Endothelial cell of umbilical vein (primary cell): ENCODE data around the gene C2CD3. TPM values are rescaled to one million over a fixed set of nuclear protein-coding genes. Genes with fewer than 3 reads are reported as not detected.
A peak's percentile ranks its signal among the peaks of the same experiment; 100 is the strongest.

ENCODE experiments used
- Bru-seq: library from RNA; stranded (reverse); fragments of 400-500 nt; gene quantifications from one replicate; lab custom pipeline; 2021; lab: Mats Ljungman, UMichigan
- BruChase-seq, 2 experiments: library from RNA; stranded (reverse); fragments of 400-500 nt; gene quantifications; one replicate each; lab custom pipeline; 2021; lab: Mats Ljungman, UMichigan
- BruUV-seq: library from RNA; stranded (reverse); fragments of 400-500 nt; replicated peaks from 2 replicates; lab custom pipeline; 2021; lab: Mats Ljungman, UMichigan
- CTCF ChIA-PET: fragments of 300-600, 350-600 bp; sonication (Branson Sonifier 250); formaldehyde crosslinking; loops from one replicate; lab custom pipeline; 2021; ENCODE audit warnings: antibody characterized with exemption, inconsistent platforms; lab: Charles Lee
- POLR2A ChIA-PET: fragments of 300-600, 350-600 bp; sonication (Branson Sonifier 250); formaldehyde crosslinking; loops from one replicate; lab custom pipeline; 2021; ENCODE audit warnings: antibody characterized with exemption, inconsistent platforms; lab: Charles Lee
- DNase-seq: peaks from one replicate; pipeline ENCODE4 v3.0.0-alpha.2; 2011; ENCODE audit warnings: low read depth, low spot score
- FAIRE-seq: peaks from 2 replicates; lab custom pipeline; 2011; peaks lifted over from hg19 to GRCh38; lab: Jason Lieb, UNC
- H2AFZ ChIP-seq: 2 replicates; pipeline ENCODE4 v1.6.0; 2012; ENCODE audit warnings: low read depth, low read length, control low read depth, inconsistent platforms
- H3K27ac ChIP-seq: 2 replicates; pipeline ENCODE4 v1.5.1; 2011; ENCODE audit warnings: low read depth, mild to moderate bottlenecking, control low read depth, low read length, moderate library complexity; ENCODE audit not compliant: insufficient read depth
- H3K27me3 ChIP-seq, 2 experiments: 2 replicates each; pipeline versions ENCODE4 v1.6.0 to v1.6.1; 2011; ENCODE audit warnings: low read length in 2 of 2, mixed read lengths in 1 of 2; ENCODE audit not compliant: control insufficient read depth in 2 of 2, insufficient read depth in 2 of 2
- H3K36me3 ChIP-seq, 2 experiments: 2 replicates in 1 of 2; 3 replicates in 1 of 2; pipeline ENCODE4 v1.5.1; 2011; ENCODE audit warnings: low read length in 2 of 2, mild to moderate bottlenecking in 1 of 2, moderate library complexity in 1 of 2; ENCODE audit not compliant: control insufficient read depth in 2 of 2, insufficient read depth in 2 of 2; ENCODE audit errors: extremely low read depth in 1 of 2
- H3K4me1 ChIP-seq: 3 replicates; pipeline ENCODE4 v1.5.1; 2011; ENCODE audit warnings: mild to moderate bottlenecking, low read length; ENCODE audit not compliant: control insufficient read depth, insufficient read depth; ENCODE audit errors: extremely low read depth
- H3K4me2 ChIP-seq: 2 replicates; pipeline ENCODE4 v1.6.1; 2011; ENCODE audit warnings: low read length, control low read depth, mixed read lengths; ENCODE audit not compliant: insufficient read depth
- H3K4me3 ChIP-seq, 3 experiments: fragments of 200-600 bp in 1 of 3; sonication (generic), shearing (Covaris generic) in 1 of 3; replicated peaks in 1 of 3; 2 replicates each; pipeline ENCODE4 v1.5.1; 2011 to 2016; ENCODE audit warnings: control low read depth in 3 of 3, low read length in 3 of 3, mild to moderate bottlenecking in 2 of 3, inconsistent platforms in 1 of 3, low read depth in 1 of 3, moderate library complexity in 1 of 3; ENCODE audit not compliant: insufficient read depth in 1 of 3
- H3K79me2 ChIP-seq: 2 replicates; pipeline ENCODE4 v1.6.0; 2012; ENCODE audit warnings: low read length, inconsistent platforms; ENCODE audit not compliant: control insufficient read depth, insufficient read depth
- H3K9ac ChIP-seq: replicated peaks from 2 replicates; pipeline ENCODE3; 2011; ENCODE audit warnings: low read length, control low read depth; ENCODE audit not compliant: insufficient read depth; ENCODE audit errors: extremely low read depth
- H3K9me1 ChIP-seq: replicated peaks from 3 replicates; pipeline ENCODE4 v1.6.0; 2011; ENCODE audit warnings: mild to moderate bottlenecking, low read length; ENCODE audit not compliant: control insufficient read depth, insufficient read depth; ENCODE audit errors: extremely low read depth
- H3K9me3 ChIP-seq: replicated peaks from 2 replicates; pipeline ENCODE4 v1.5.1; 2012; ENCODE audit warnings: low read length, inconsistent platforms; ENCODE audit not compliant: control insufficient read depth, insufficient read depth
- H4K20me1 ChIP-seq: replicated peaks from 2 replicates; pipeline ENCODE3; 2011; ENCODE audit warnings: mild to moderate bottlenecking, low read length; ENCODE audit not compliant: control insufficient read depth, insufficient read depth; ENCODE audit errors: extremely low read depth
- EZH2 ChIP-seq: IDR thresholded peaks from 2 replicates; pipeline ENCODE4 v1.6.1; 2012; ENCODE audit warnings: borderline replicate concordance, low read depth, mild to moderate bottlenecking, moderate library complexity, low read length, inconsistent platforms; ENCODE audit not compliant: severe bottlenecking
- FOS ChIP-seq: IDR thresholded peaks from 2 replicates; pipeline ENCODE4 v1.6.1; 2011; ENCODE audit warnings: mild to moderate bottlenecking, low read length, moderate library complexity, borderline replicate concordance; ENCODE audit not compliant: insufficient read depth
- GATA2 ChIP-seq: IDR thresholded peaks from 2 replicates; pipeline ENCODE4 v1.7.0; 2011; ENCODE audit warnings: low read depth, mild to moderate bottlenecking, moderate library complexity, mixed read lengths, low read length; ENCODE audit not compliant: insufficient read length, insufficient read depth
- JUN ChIP-seq: IDR thresholded peaks from 2 replicates; pipeline ENCODE4 v1.6.1; 2011; ENCODE audit warnings: borderline replicate concordance, low read depth; ENCODE audit not compliant: insufficient read length, insufficient read depth
- MYC ChIP-seq: IDR thresholded peaks from one replicate; pipeline ENCODE4 v1.6.1; 2011; ENCODE audit warnings: mild to moderate bottlenecking, low read depth, low read length
- POLR2A ChIP-seq: IDR thresholded peaks from 2 replicates; pipeline ENCODE4 v1.6.1; 2012; ENCODE audit warnings: low read depth, mild to moderate bottlenecking, control low read depth, low read length
- POLR2AphosphoS5 ChIP-seq: IDR thresholded peaks from 2 replicates; pipeline ENCODE4 v1.6.1; 2012; ENCODE audit warnings: low read depth, mild to moderate bottlenecking, control low read depth, low read length, moderate library complexity; ENCODE audit not compliant: insufficient read depth
- dilution Hi-C: fragments of 300-500 bp; cut with MboI; formaldehyde crosslinking; loops from one replicate; pipeline ENCODE4 v1.15.0; 2019; ENCODE audit warnings: low sequenced_read_pairs; ENCODE audit not compliant: extremely low pct_ligation_motif_present
- intact Hi-C: fragments of 100-400 bp; cut with micrococcal nuclease; formaldehyde crosslinking; loops from one replicate; pipeline ENCODE4 v1.10.0; 2022
- long read RNA-seq: library from polyadenylated mRNA; stranded (forward); transcript quantifications from one replicate; pipeline ENCODE4 v2.0.0, GENCODE V29; 2021
- polyA minus RNA-seq, 3 experiments: library from RNA; depleted of rRNA, polyadenylated mRNA; stranded (reverse); fragments of >200 nt; gene quantifications; 1 replicate in 1 of 3; 2 replicates in 2 of 3; pipeline ENCODE4 v1.2.3, GENCODE V29; 2011
- polyA plus RNA-seq, 4 experiments: library from polyadenylated mRNA; depleted of rRNA in 3 of 4; stranded (reverse) in 3 of 4; unstranded in 1 of 4; fragments of >200 nt; gene quantifications; 2 replicates each; pipeline versions ENCODE4 v1.2.1 to v1.2.3, GENCODE V29; 2011 to 2012; ENCODE audit warnings: missing spikeins in 1 of 4
- total RNA-seq: library from RNA; stranded (reverse); gene quantifications from 2 replicates; pipeline ENCODE4 v1.2.3, GENCODE V29; 2021
- TF ChIP-seq, protein P1 (sequence below): IDR thresholded peaks from 2 replicates; pipeline ENCODE4 v1.6.1; 2011; ENCODE audit not compliant: insufficient read depth, insufficient read length
- TF ChIP-seq, protein P2 (sequence below), 2 donors: IDR thresholded peaks; 1 replicate in 1 of 2; 2 replicates in 1 of 2; pipeline ENCODE4 v1.5.1; 2011; ENCODE audit warnings: low read length in 2 of 2, mild to moderate bottlenecking in 2 of 2, moderate library complexity in 2 of 2, control low read depth in 1 of 2, inconsistent platforms in 1 of 2, low read depth in 1 of 2; ENCODE audit not compliant: insufficient read depth in 1 of 2; ENCODE audit errors: extremely low read depth in 1 of 2

The C2CD3 gene, protein sequence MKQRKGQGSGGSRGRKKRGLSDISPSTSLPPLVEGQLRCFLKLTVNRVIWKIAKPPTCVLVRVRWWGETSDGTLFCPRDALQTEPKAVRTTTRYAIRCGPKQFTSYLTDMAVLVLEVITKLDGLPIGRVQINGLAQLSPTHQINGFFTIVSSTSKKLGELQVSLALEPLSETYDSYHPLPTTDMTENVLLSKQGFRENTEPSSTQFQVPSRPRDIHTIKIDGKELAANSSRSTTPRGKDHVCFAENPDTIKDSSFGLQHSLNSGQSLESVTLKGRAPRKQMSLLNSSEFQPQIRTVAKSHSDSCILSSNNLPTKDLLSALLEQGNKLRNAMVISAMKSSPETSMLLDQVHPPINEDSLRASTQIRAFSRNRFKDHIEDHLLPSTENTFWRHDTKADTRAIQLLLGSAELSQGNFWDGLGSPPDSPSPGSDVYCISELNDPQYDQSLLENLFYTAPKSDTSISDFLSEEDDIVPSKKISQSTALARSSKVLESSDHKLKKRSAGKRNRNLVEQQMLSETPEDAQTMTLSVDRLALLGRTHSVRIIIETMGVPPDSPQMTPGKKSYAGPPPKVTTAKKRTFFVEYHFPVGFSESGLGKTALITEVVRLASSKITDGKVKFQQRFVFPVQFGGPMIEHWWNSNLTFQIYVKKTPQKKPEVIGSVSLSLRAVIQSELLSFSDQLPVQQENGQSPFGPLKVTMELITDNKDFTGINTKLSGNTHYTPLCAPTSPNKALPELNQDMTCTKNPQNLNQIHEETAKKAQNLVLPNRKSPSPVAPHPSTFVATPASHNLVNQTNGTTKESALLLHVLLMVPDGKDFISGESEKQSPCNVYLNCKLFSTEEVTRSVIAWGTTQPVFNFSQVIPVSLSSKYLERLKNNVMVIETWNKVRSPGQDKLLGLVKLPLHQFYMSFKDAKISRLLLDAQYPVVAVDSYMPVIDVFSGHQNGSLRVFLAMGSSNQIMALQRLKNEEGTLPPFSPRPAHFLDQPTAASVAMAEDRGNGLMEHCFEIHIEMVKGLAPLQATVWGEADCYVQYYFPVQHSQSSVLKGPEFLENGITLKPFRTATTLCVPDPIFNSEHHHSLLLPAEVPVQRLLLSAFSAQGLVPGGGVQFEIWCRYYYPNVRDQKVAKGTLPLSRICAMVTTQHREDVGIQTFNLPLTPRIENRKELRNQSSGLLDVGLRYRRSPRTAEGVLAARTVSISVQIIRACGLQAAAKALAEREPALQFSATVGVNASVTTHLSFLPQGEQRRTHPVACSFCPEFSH (N-terminal part only)
- total RNA-seq, result 26.2 and 36.6 TPM in 2 replicates
- polyA plus RNA-seq, result 12.9 and 13.2 TPM in 2 replicates
- 11.1 and 13.1 TPM in 2 replicates for polyA plus RNA-seq (2011; cell fraction: cytosol; rRNA removed)
- polyA plus RNA-seq (2011; cell fraction: nucleus; rRNA removed), result 25.4 and 36.2 TPM in 2 replicates
- polyA plus RNA-seq (2012), result 15.1 and 22.4 TPM in 2 replicates
- polyA minus RNA-seq, result 63.7 and 69.9 TPM in 2 replicates
- 30.3 TPM for polyA minus RNA-seq (2011; cell fraction: cytosol; rRNA and poly(A)+ RNA removed)
- 51.6 and 77.2 TPM in 2 replicates for polyA minus RNA-seq (2011; cell fraction: nucleus; rRNA and poly(A)+ RNA removed)
- Bru-seq, nascent RNA, result percentile 68 among the genes with signal in this experiment
- percentile 65 among the genes with signal in this experiment for BruChase-seq, experiment 1, labeled RNA remaining after a 6-hour chase
- BruChase-seq, experiment 2, labeled RNA remaining after a 2-hour chase, result percentile 62 among the genes with signal in this experiment
- long read RNA-seq, full-length matches to known transcripts, result 1 of 16 reads
- long read RNA-seq, partial matches to known transcripts, result 3 of 16 reads
- long read RNA-seq, other reads (novel, unspliced or antisense), result 12 of 16 reads

DNA sequence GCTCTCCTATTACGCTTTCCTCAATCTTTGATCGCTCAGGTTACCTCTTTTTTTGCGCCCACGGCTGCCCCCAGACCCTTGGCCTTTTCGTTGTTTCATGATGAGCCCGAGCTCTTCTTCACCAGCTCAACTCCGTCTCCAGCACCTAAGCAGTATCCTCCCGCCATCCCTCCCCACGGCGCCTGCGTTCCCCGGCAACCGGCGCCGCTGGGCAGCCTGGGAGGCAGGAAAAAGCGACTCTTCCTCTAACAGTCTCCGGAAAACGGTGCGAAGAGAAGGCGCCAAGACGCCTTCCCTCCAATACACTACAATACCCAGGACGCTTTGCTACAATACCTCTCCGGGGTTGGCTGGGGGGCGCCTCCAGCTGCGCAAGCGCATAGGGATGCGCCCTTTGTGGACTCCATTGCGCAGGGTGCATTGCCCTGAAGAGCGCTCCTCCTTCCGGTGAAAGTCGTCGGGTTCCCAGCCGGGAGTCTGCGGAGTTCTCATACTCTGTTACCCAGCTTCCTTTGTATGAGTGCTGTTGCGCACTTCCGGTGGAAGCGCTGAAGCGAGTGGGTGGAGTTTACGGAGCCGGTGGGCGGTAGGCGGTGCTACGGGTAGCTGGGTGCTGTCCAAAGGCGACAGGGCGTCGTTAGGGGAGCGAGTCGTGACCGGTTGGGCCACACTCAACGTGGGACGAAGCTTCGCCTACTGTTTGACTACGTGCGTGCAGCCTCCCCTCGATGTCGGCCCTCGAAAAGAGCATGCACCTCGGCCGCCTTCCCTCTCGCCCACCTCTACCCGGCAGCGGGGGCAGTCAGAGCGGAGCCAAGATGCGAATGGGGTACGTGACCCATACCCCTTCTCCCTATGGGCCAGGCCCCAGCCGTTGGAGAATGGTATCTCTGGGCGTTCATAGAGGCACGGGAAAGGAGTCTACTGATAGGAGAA lies at the start of gene C2CD3, which contains the start of gene PPME1:
C2CD3 (minus strand) TSS at position 309 of the 936 bp plus-strand sequence; CDS start at position 99, 210 bp downstream.
PPME1 (plus strand) TSS at position 596 of the 936 bp plus-strand sequence; CDS start at position 729, 133 bp downstream.
- Histone ChIP-seq H2AFZ (peak within 1 kb of the TSS; percentile 80), H3K9ac (peak within 1 kb of the TSS; percentile 90), H3K4me3 (peak within 1 kb of the TSS; percentile 67 to 93 (median 74)), H3K9me3 (no peaks in the 10 kb centered on the region), H3K9me1 (no peaks in the 10 kb centered on the region), H3K4me2 (peak within 1 kb of the TSS; percentile 97), H3K27me3 (no peaks in the 10 kb centered on the region), H3K27ac (peak within 1 kb of the TSS; percentile 84), H3K79me2 (peaks cover 29% of the 10 kb centered on the region), H4K20me1 (no peaks in the 10 kb centered on the region), H3K36me3 (peaks cover 0 to 3% of the 10 kb centered on the region in 2 experiments), H3K4me1 (peaks cover 17% of the 10 kb centered on the region)
- TF ChIP-seq POLR2A, result no peak
- TF ChIP-seq, protein P1, sequence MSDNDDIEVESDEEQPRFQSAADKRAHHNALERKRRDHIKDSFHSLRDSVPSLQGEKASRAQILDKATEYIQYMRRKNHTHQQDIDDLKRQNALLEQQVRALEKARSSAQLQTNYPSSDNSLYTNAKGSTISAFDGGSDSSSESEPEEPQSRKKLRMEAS, result peak; percentile 71
- TF ChIP-seq POLR2AphosphoS5, result no peak
- TF ChIP-seq MYC, result peak; percentile 9
- no peak for TF ChIP-seq GATA2
- no peak for TF ChIP-seq JUN
- TF ChIP-seq EZH2, result no peak
- no peak for TF ChIP-seq FOS
- TF ChIP-seq, protein P2, sequence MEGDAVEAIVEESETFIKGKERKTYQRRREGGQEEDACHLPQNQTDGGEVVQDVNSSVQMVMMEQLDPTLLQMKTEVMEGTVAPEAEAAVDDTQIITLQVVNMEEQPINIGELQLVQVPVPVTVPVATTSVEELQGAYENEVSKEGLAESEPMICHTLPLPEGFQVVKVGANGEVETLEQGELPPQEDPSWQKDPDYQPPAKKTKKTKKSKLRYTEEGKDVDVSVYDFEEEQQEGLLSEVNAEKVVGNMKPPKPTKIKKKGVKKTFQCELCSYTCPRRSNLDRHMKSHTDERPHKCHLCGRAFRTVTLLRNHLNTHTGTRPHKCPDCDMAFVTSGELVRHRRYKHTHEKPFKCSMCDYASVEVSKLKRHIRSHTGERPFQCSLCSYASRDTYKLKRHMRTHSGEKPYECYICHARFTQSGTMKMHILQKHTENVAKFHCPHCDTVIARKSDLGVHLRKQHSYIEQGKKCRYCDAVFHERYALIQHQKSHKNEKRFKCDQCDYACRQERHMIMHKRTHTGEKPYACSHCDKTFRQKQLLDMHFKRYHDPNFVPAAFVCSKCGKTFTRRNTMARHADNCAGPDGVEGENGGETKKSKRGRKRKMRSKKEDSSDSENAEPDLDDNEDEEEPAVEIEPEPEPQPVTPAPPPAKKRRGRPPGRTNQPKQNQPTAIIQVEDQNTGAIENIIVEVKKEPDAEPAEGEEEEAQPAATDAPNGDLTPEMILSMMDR (IDR thresholded peaks at IDR 0.05; ENCODE audit: extremely low read depth in 1 of 2, insufficient read depth in 1 of 2, low read depth in 1 of 2, low read length in 2 of 2), result peak in 1 of 2 donors; percentile 5
- ChIA-PET CTCF (interaction anchor here (0.6 to 2.4 kb wide), 9 partner anchors 25 to 492 kb away, joined by 3 to 11 read pairs (median 3); no protein-coding TSS in a partner anchor), POLR2A (interaction anchor here (0.5 to 1.4 kb wide), 2 partner anchors 188 to 408 kb away, joined by 4 to 5 read pairs; partner anchors contain the start of gene UCP2)
- TSS peak; percentile 79 for BruUV-seq
- FAIRE-seq (peak; percentile 99), DNase-seq (peak; percentile 100)
- dilution Hi-C loops (no loop called here), intact Hi-C loops (loop anchor here (1.0 to 5.0 kb wide), 4 partner anchors 33 to 207 kb away; partner anchors contain the start of gene UCP2)
